ENCODE measurements around the gene TEX11.
"Not testable (repeated sequence)": the region's sequence is repeated elsewhere in the genome, so short reads cannot be mapped to it uniquely, and the experiment has no call there.

The TEX11 gene

GRCh38 chrX:70755850-70756249, 152.7 kb downstream of the TEX11 start:
- DNase-seq (ENCODE audit: low read depth): no peak

- DNase-seq (ENCODE audit: low read depth): no peak
Observed at GRCh38 chrX:70754169-70754848, 154.2 kb downstream of the TEX11 start.

GRCh38 chrX:70733774-70734173, 174.7 kb downstream of the TEX11 start:
- DNase-seq (ENCODE audit: low read depth): not testable (repeated sequence)

- DNase-seq (ENCODE audit: low read depth): not testable (repeated sequence)
Observed at GRCh38 chrX:70727961-70728360, 180.6 kb downstream of the TEX11 start.

- DNase-seq (ENCODE audit: low read depth): no peak
Observed at GRCh38 chrX:70720721-70721120, 187.8 kb downstream of the TEX11 start.

- DNase-seq (ENCODE audit: low read depth): not testable (repeated sequence)
Observed at GRCh38 chrX:70711336-70711735, 197.2 kb downstream of the TEX11 start.

GRCh38 chrX:70694339-70695122, 214.0 kb downstream of the TEX11 start:
- no peak for DNase-seq (ENCODE audit: low read depth)

- DNase-seq (ENCODE audit: low read depth): not testable (repeated sequence)
Observed at GRCh38 chrX:70679455-70679854, 229.1 kb downstream of the TEX11 start.

- no peak for DNase-seq (ENCODE audit: low read depth)
Observed at GRCh38 chrX:70675284-70675683, 233.2 kb downstream of the TEX11 start.

- DNase-seq (ENCODE audit: low read depth): no peak
Observed at GRCh38 chrX:70672326-70672725, 236.2 kb downstream of the TEX11 start.

- DNase-seq (ENCODE audit: low read depth): no peak
Observed at GRCh38 chrX:70669120-70669519, 239.4 kb downstream of the TEX11 start.

- no peak for DNase-seq (ENCODE audit: low read depth)
Observed at GRCh38 chrX:70664726-70665125, 243.8 kb downstream of the TEX11 start.

GRCh38 chrX:70661124-70661523, 247.4 kb downstream of the TEX11 start:
- DNase-seq (ENCODE audit: low read depth): not testable (repeated sequence)

- not testable (repeated sequence) for DNase-seq (ENCODE audit: low read depth)
Observed at GRCh38 chrX:70657546-70657945, 251.0 kb downstream of the TEX11 start.

- DNase-seq (ENCODE audit: low read depth): no peak
Observed at GRCh38 chrX:70656304-70656703, 252.2 kb downstream of the TEX11 start.

- not testable (repeated sequence) for DNase-seq (ENCODE audit: low read depth)
Observed at GRCh38 chrX:70647910-70648309, 260.6 kb downstream of the TEX11 start.

GRCh38 chrX:70636218-70636617, 272.3 kb downstream of the TEX11 start:
- no peak for DNase-seq (ENCODE audit: low read depth)

GRCh38 chrX:70635669-70636068, 272.8 kb downstream of the TEX11 start:
- no peak for DNase-seq (ENCODE audit: low read depth)

GRCh38 chrX:70635227-70635626, 273.3 kb downstream of the TEX11 start:
- DNase-seq (ENCODE audit: low read depth): no peak

GRCh38 chrX:70621743-70622142, 286.8 kb downstream of the TEX11 start:
- DNase-seq (ENCODE audit: low read depth): no peak

GRCh38 chrX:70618467-70618866, 290.0 kb downstream of the TEX11 start:
- DNase-seq (ENCODE audit: low read depth): no peak

GRCh38 chrX:70613295-70613694, 295.2 kb downstream of the TEX11 start:
- DNase-seq (ENCODE audit: low read depth): no peak

GRCh38 chrX:70605352-70605751, 303.2 kb downstream of the TEX11 start:
- no peak for DNase-seq (ENCODE audit: low read depth)

- no peak for DNase-seq (ENCODE audit: low read depth)
Observed at GRCh38 chrX:70592091-70592490, 316.4 kb downstream of the TEX11 start.
